Esophagus squamous epithelium (tissue), 4 donors: Measurements from ENCODE around the gene AKR1C1.
"Not testable (repeated sequence)": the region's sequence is repeated elsewhere in the genome, so short reads cannot be mapped to it uniquely, and the experiment has no call there.

Experiments used
- CTCF ChIP-seq, 6 experiments: fragments of 450-650 bp in 4 of 6; fragments of 200-600 bp in 2 of 6; sonication (generic) in 2 of 6; IDR thresholded peaks; one replicate each; pipeline ENCODE4 v1.5.1; 2016 to 2019; ENCODE audit warnings: antibody characterized with exemption in 6 of 6, mild to moderate bottlenecking in 4 of 6, moderate library complexity in 4 of 6
- POLR2A ChIP-seq, 4 donors: fragments of 450-650 bp; IDR thresholded peaks; one replicate each; pipeline ENCODE4 v1.6.1; 2017; ENCODE audit warnings: antibody characterized with exemption in 4 of 4, mild to moderate bottlenecking in 4 of 4, moderate library complexity in 3 of 4

GRCh38 chr10:5010043-5010442 lies 46.8 kb downstream of the AKR1C1 start:
- TF ChIP-seq CTCF, POLR2A (IDR thresholded peaks at IDR 0.05): not testable (repeated sequence)
